ENCODE results near the gene FAM47E.
A peak's percentile ranks its signal among the peaks of the same experiment; 100 is the strongest.

Gene FAM47E

DNA sequence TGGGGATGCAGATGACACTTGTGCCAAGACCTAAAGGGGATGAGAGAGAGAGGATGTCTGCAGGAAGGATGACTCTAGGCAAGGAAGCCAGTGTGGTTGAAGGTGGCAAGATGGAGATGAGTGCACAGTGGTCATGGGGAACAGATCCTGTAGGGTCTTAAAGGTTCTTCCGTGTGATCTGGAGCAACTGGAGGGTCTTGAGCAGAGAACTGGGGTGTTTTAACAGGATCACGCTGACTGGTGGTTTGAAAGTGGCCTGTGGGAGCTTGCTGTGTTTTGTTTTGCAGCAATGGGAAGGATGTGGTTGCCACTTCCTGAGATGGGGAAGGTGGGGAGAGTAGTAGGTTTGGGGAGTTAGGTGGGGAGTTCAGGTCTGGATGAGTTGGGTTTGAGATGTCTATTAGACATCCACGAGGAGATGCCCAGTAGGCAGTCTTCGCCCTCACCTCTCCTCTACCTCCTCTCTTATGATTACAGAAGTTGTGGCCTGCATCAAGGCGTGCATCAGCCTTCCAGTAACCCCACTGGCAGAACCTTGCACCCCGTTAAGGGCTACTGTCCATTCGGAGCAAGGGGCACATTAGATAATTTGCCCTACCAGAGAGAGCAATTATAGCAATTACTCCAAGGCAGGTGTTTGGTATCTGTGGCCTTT lies 53.6 kb downstream of the FAM47E start:
- DNase-seq = no peak

- DNase-seq = peak; percentile 63
Observed at GRCh38 chr4:76305971-76306881, 54.7 kb downstream of the FAM47E start, which contains the start of gene STBD1. STBD1 (plus strand) TSS chr4:76306733; CDS start chr4:76306770, 37 bp downstream.

DNA sequence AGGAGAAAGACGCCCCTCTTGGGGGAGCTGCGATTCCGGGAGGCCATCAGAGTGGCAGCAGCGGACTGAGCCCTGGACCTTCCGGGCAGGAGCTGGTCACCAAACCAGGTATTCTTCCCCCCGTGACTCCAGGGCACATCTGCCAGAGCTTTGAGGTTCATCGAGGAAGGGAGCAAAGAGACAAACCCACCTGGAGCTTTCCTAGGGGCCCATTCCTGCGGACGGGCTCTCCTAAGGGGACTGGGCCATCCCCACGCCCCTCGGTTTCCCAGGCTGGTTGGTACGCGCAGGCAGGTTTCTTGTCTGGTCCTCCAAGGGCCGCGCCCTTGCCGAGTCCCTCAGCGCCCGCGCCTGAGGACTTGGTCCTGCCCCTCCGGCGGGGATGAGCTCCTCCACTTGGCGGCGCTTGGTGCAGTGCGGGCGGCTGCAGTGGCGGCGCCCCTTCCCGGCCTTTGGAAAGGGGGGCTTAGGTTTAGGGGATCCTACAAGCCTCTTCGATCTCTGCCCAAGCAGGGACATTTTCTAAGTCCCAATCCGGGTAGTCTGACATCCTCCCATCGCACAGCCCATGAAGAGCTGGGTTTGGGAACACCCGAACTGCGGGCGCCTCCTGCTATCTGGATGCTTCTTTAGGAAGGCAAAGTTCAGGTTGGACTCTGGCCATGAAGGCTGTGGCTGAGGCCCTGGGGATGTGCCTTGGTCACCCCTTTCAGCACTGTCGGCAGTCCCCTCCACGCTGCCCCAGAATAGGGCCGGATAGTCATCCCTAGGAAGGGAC lies 55.5 kb downstream of the FAM47E start:
- DNase-seq = peak; percentile 64

DNA sequence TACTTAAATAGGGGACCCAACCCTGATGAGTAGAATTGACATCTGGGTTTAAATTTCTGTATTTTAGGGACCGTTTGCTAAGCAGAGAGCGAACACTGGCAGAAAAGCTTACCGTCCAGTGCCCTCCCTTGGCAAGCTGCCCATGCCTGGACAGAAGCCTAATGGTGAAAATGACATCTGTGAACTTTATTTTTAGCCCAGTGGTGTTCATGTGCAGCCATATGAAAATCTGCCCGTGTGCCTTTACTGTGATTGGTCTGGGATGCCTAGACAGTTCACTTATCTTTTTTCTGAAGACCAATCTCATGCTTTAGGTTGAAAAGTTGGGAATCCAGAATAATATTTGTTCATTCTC lies 56.1 kb downstream of the FAM47E start:
- DNase-seq = no peak

- no peak for DNase-seq
Observed at GRCh38 chr4:76308548-76308947, 57.0 kb downstream of the FAM47E start.

GRCh38 chr4:76309939-76310550 lies 58.5 kb downstream of the FAM47E start:
- no peak for DNase-seq

DNA sequence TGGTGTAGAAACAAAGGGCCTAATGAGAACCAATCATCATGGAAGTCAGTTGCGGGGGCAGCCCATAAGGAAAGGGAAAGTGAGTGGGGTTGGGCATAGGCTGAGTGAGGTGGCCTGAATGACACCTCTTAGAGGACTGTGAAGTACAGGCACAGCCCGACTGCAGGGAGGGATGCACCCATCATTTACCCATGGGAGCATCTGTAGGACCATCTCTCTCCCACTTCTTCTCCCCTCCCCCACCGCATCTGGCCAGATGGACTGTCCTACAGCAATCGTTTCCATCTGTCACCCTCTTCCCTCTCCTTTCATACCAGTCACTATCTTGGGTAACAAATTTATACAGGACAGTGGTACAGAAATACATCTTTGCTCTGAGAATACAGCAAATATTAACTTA lies 59.2 kb downstream of the FAM47E start:
- no peak for DNase-seq

- no peak for DNase-seq
Observed at GRCh38 chr4:76311896-76312331, 60.4 kb downstream of the FAM47E start.

DNA sequence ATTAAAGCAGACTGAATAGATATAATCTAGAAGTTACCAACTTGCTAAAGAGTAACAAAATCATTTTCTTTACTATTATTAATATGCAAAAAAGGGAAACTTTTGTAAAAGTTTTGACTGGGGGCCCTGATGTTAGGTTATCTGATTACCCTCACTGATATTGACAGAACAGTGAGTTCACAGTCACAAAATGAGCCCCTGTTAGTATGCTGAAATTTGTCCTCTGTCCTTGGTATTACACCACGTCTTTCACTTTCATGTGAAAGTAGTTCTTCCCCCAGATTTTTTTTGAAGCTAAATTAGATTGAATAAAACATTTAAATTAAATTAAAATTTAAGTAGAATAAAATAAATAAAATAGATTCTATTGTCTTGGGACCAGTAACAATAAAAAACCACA lies 60.9 kb downstream of the FAM47E start:
- no peak for DNase-seq

DNA sequence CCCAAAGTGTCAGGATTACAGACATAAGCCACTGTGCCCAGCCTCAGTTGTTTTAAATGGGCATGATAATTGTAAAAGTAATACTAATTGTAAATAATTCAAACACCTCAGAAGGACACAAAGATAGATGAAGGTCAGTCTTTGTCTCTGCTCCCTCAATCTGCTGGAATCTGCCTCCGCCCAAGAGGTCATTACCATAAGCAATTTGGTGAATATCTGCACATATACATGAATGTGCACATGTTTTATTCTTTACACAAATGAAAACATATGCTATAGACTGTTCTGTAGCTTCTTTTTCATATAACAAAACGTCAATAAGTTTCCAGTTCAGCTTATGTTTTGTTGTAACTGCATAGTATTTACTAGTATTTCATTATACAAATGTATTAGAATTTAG lies 62.0 kb downstream of the FAM47E start:
- DNase-seq = no peak

DNA sequence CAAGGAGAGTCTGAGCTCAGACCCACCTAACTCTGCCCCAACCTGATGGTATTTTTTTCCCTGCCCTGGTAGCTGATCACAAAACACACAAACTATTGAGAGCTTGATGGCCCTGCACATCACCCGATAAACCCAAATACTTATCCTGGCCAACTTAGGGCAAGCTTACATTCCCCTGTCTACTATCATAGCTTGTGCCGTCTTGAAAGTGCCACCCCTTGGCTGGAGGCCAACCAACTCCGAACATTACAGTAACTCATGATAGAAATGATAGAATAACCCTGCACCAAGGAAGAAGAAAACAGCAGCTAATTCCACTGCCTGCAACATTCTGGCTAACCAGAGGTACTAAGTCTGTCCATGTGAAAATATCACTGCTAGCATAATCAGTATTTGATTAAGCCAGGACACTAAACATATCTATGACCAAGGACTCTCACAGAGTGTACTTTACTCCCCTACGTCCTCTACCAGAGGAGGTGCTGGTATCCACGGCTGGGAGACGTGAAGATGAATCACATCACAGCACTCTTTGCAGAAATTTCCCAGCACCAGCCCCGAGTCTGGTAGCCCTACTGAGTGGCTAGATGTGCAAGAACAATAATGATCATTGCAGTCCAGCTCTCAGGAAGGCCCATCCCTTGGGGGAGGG lies 63.9 kb downstream of the FAM47E start:
- no peak for DNase-seq

GRCh38 chr4:76316131-76316530 lies 64.6 kb downstream of the FAM47E start:
- DNase-seq = no peak

GRCh38 chr4:76322236-76322635 lies 70.7 kb downstream of the FAM47E start:
- no peak for DNase-seq

GRCh38 chr4:76325072-76325471 lies 73.6 kb downstream of the FAM47E start:
- no peak for DNase-seq

GRCh38 chr4:76326515-76326914 lies 75.0 kb downstream of the FAM47E start:
- DNase-seq = no peak
